ENCODE measurements around the gene DEDD2.

The DEDD2 gene

GRCh38 chr19:42233678-42234292 lies 16.3 kb upstream of the DEDD2 start:
- TF ChIP-seq REST (IDR thresholded peaks at IDR 0.05; ENCODE audit: insufficient replicate concordance, low read depth) = no peak
- no peak; the same call in 1 of the 2 replicates for TF ChIP-seq POLR2AphosphoS5 (IDR thresholded peaks at IDR 0.05; ENCODE audit: low read depth)
- TF ChIP-seq GABPA (IDR thresholded peaks at IDR 0.05; ENCODE audit: low read depth) = no peak
- no peak for TF ChIP-seq CTCF (IDR thresholded peaks at IDR 0.05; ENCODE audit: insufficient read depth, low read length)
- no peak for TF ChIP-seq SPI1 (IDR thresholded peaks at IDR 0.05; ENCODE audit: borderline replicate concordance, low read depth)
- H3K27ac ChIP-seq (replicated peaks) = no peak overlapping the region
- DNase-seq (ENCODE audit: low read depth in 1 of 2, low spot score in 1 of 2) = no peak

GRCh38 chr19:42233106-42233505 lies 15.6 kb upstream of the DEDD2 start:
- no peak for DNase-seq (ENCODE audit: low read depth in 1 of 2, low spot score in 1 of 2)
- Histone ChIP-seq H3K27ac (replicated peaks) (no peak overlapping the region), H3K27me3 (ENCODE audit: insufficient read depth, poor library complexity, severe bottlenecking) (no peaks in the 10 kb centered on the region), H3K4me3 (replicated peaks; ENCODE audit: insufficient read depth, low read length) (no peak overlapping the region)
- TF ChIP-seq POLR2AphosphoS5 (IDR thresholded peaks at IDR 0.05; ENCODE audit: low read depth) (no peak), REST (IDR thresholded peaks at IDR 0.05; ENCODE audit: insufficient replicate concordance, low read depth) (no peak), CTCF (IDR thresholded peaks at IDR 0.05; ENCODE audit: insufficient read depth, low read length) (no peak), SPI1 (IDR thresholded peaks at IDR 0.05; ENCODE audit: borderline replicate concordance, low read depth) (no peak), GABPA (IDR thresholded peaks at IDR 0.05; ENCODE audit: low read depth) (no peak)

More at GRCh38 chr19:42233678-42234292, 16.3 kb upstream of the DEDD2 start:
- H3K27me3 ChIP-seq (ENCODE audit: insufficient read depth, poor library complexity, severe bottlenecking) = no peaks in the 10 kb centered on the region
- no peak overlapping the region for H3K4me3 ChIP-seq (replicated peaks; ENCODE audit: insufficient read depth, low read length)

- H3K27me3 ChIP-seq (ENCODE audit: insufficient read depth, poor library complexity, severe bottlenecking) = no peaks in the 10 kb centered on the region
- no peak for DNase-seq (ENCODE audit: low read depth in 1 of 2, low spot score in 1 of 2)
- no peak overlapping the region for H3K27ac ChIP-seq (replicated peaks)
- TF ChIP-seq SPI1 (IDR thresholded peaks at IDR 0.05; ENCODE audit: borderline replicate concordance, low read depth) (no peak), GABPA (IDR thresholded peaks at IDR 0.05; ENCODE audit: low read depth) (no peak), REST (IDR thresholded peaks at IDR 0.05; ENCODE audit: insufficient replicate concordance, low read depth) (no peak), POLR2AphosphoS5 (IDR thresholded peaks at IDR 0.05; ENCODE audit: low read depth) (no peak), CTCF (IDR thresholded peaks at IDR 0.05; ENCODE audit: insufficient read depth, low read length) (no peak)
- H3K4me3 ChIP-seq (replicated peaks; ENCODE audit: insufficient read depth, low read length) = no peak overlapping the region
Measured at GRCh38 chr19:42232435-42232834, 15.0 kb upstream of the DEDD2 start.

Measured in HL-60 (cell line).